Stimulated activated CD4-positive, alpha-beta T cell treated with anti-CD3 and anti-CD28 coated beads, Interleukin-1b, Interleukin-23, amount 100 ng/mL, for 4 hours (primary cell): Measurements from ENCODE around the gene C19orf38.
"Not testable (repeated sequence)": the region's sequence is repeated elsewhere in the genome, so short reads cannot be mapped to it uniquely, and the experiment has no call there.

ENCODE experiments used
- DNase-seq, 2 donors: peaks; one replicate each; pipeline ENCODE4 v3.0.0-alpha.2; 2020; ENCODE audit warnings: low read depth in 2 of 2

Gene C19orf38

DNA sequence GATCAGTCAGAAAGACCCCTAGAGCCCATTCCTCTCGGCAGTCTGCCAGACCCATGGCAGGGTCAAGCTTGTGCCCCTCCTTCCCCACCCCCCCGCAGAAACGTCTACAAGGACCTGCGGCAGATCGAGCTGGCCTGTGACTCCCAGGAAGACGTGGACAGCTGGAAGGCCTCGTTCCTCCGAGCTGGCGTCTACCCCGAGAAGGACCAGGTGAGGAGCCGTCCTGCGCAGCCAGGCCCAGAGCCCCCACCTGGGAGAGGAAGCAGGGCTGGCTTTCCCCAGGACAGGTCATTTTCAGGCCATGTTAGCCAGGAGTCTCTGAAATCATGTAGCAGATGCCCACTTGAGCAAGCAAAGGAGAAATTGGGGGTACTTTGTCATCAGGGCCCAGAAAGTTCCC lies 24.5 kb upstream of the C19orf38 start:
- DNase-seq = no peak

DNA sequence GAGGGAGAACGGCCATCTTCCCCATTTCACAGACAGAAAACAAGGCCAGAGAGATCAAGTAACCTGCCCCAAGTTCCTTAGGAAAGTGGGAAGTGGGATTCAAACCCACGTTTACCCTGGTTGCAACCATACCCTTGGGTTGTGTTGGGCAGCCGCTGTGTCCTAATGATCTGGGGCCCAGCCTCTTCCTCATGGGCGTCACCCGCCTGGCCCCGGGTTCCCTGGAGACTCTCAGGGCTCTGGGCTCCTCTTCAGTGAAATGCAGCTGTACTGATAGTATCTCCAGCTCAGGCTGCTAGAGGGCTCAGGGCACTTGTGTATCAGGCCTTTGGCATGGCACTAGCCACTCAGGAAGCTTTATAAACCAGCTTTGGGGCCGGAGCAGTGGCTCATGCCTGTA lies 22.0 kb upstream of the C19orf38 start:
- DNase-seq = no peak

DNA sequence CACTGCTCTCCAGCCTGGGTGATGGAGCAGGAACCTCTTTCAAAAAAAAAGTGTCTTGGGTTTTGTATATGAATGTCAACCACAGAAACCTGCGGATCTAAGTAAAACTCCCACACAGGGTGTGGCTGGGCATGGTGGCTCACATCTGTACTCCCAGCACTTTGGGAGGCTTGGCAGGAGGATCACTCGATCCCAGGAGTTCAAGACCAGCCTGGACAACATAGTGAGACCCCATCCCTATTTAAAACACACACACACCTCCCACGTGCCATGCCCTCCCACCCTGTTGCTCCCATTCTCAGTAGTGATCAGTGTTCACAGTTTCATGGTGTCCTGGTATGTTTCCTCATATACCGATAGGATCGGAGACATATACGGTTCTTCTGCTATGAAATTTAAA lies 21.4 kb upstream of the C19orf38 start:
- no peak for DNase-seq

DNA sequence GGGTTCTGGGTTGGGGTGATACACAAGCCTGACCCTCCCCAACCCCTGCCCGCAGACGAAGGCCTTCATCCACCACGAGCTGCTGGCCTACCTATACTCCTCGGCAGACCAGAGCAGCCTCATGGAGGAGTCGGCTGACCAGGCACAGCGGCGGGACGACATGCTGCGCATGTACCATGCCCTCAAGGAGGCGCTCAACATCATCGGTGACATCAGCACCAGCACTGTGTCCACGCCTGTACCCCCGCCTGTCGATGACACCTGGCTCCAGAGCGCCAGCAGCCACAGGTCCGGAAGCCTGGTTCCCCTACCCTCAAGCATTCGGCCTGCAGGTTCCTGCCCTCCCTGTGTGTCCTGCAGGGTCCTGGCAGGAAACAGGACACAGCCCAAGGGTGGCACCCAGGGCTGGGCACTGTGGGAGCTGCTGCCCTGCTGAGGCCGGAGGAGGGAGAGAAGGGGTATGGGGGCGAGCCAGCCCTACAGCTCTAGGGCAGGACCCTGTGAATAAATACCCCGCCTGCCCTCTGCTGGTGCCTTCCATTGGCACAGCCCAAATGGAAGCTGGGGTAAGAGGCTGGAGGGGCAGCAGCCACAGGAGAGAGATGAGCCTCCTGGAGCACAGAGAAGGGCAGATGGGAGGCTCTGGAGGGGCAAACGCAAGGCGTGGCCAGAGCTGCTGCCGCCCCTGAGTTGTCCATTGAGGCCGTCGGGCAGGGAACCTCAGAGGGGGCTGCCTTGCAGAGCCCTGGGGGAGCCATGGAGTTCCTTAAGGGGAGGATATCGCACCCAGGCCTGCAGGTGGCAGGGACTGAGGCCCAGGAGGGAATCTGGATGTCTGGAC lies 19.0 kb upstream of the C19orf38 start:
- no peak for DNase-seq

DNA sequence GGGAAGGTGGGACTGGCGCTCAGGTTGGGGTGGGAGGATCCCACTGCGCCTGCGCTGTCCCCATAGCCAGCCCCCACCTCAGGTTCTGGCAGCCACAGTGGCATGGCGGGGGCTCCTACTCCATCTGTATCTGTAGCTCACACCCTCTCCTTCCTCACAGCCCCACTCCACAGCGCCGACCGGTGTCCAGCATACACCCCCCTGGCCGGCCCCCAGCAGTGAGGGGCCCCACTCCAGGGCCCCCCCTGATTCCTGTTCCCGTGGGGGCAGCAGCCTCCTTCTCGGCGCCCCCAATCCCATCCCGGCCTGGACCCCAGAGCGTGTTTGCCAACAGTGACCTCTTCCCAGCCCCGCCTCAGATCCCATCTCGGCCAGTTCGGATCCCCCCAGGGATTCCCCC lies 18.2 kb upstream of the C19orf38 start:
- DNase-seq = no peak

DNA sequence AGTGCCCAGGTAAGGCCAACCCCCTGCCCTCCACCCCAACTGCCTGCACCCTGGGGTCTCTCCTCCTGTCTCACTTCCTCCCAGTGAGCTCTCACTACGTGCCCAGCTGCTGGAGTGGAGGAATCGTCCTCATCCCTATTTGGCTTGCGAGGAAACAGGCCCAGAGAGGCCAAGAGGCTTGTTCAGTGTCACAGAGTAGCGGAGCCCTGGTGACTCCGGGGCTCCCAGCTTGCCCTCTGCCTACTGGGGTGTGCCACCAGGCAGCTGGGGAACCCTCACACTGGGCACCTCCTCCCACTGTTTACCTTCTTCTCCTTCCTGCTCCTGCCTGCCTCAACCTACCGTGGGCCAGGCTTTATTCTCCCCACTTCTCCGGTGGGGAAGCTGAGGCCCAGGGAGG lies 17.8 kb upstream of the C19orf38 start:
- no peak for DNase-seq

DNA sequence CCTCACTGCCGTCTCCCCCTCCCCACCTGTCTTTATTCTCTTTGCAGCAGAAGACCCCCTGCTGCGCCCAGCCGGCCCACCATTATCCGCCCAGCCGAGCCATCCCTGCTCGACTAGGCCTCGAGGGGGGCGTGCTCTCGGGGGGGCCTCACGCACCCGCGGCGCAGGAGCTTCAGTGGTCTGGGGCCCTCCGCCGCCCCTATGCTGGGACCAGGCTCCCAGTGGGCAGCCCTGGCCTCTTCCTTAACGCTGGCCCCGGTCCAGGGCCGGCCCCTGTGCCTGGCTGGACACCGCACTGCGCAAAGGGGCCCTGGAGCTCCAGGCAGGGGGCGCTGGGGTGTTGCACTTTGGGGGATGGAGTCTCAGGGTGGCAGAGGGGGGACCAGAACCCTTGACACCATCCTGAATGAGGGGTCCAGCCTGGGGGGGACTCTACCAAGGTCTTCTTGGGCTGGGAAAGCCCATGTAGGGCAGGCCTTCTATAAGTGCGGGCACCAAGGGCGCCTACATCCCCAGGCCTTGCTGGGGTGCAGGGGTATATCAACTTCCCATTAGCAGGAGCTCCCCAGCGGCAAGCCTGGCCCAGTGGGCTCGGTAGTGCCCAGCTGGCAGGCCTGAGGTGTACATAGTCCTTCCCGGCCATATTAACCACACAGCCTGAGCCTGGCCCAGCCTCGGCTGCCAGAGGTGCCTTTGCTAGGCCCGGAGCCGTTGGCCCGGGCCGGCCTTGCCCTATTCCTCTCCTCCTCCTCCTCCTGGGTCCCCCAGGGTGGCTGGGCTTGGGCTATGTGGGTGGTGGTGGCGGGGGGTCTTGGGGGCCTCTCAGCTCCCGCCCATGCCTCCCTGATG lies 17.1 kb upstream of the C19orf38 start:
- DNase-seq = no peak

DNA sequence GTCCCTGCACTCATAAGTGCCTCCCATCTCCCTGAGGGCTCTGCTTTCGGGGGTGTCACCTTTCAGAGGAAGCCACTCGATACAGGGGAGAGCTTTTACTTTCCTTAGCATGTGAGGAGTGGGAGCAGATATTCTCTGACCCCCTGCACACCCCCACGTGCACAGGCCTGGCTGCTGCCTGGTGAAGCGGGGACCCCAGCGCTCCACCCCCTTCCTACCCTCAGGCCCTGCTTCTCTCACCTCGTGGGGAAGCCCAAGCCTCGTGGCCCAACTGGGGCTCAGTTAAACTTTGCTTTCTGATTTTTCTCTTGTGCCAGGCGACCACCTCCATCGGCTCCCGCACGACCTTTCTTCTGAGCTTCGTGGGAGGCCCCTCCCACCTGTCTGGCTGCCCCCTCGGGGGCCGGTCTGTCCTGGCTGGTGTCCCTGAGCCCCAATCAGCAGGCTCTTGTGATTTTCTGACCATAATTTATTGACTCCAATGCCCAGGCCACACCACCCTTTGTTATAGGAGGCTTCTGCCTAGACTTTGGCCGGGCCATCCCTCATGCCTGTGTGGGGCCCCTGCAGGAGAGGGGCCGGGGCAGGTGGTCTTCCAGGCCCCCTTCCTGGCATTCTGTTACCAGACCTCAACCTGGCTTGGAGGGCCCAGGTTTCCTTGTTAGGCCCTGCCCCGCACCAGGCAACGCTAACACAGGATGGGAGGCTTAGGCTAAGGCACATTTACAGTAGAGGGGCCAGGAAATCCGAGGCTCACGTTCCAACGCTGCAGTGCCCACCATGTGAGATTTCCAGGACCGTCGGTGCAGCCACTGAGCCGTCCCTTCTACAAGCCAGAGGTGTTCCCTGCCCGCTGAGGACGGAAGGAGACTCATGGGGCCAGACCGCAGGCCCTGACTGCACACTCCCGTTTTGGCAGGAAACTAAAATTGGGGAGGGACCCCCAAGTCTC lies 16.0 kb upstream of the C19orf38 start:
- no peak for DNase-seq

DNA sequence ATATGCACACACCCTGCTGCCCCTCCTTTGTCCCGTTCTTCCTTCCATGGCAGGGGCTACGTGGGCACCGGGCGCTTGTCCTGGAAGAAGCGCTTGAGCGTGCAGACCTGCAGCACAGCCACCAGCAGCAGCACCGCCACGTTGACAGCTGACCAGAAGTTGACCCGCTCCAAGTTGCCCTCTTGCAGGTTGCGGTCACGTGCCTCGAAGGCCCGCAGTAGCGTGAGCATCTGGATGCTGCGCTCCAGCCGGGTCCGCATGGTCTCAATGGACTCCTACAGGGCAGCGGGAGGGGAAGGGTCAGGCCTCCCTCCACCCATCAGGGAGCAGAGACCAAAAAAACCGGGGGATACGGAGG lies 15.3 kb upstream of the C19orf38 start:
- no peak for DNase-seq

DNA sequence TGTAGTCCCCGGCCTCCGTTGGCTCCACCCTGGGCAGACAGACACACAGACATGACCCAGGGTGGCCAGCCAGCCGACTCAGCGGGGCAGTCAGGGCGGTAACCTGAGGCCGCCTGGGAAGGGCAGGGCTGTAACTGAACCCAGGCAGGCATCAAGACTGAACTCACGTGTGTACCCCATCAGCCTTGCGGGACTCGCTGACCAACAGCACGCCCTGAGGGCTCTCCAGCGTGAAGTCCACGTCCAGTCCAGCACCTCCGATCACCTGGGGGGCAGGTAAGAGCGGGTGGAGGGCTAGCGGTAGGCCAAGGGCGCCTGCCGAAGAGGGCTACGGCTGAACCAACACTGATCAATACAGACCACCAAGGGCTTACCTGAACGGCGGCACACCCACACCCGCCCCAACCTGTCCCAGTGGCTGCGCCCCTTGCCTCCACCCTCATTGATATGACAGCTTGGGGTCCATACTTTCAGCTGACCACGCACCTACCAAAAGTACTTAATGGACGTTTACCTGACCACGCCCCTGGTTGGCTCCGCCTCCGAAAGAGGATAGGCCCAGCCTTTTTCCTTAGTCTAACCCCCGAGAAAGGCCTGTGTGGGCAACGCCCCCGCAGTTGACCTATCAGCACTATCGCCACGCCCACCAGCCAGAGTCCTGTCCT lies 13.0 kb upstream of the C19orf38 start:
- DNase-seq = no peak

DNA sequence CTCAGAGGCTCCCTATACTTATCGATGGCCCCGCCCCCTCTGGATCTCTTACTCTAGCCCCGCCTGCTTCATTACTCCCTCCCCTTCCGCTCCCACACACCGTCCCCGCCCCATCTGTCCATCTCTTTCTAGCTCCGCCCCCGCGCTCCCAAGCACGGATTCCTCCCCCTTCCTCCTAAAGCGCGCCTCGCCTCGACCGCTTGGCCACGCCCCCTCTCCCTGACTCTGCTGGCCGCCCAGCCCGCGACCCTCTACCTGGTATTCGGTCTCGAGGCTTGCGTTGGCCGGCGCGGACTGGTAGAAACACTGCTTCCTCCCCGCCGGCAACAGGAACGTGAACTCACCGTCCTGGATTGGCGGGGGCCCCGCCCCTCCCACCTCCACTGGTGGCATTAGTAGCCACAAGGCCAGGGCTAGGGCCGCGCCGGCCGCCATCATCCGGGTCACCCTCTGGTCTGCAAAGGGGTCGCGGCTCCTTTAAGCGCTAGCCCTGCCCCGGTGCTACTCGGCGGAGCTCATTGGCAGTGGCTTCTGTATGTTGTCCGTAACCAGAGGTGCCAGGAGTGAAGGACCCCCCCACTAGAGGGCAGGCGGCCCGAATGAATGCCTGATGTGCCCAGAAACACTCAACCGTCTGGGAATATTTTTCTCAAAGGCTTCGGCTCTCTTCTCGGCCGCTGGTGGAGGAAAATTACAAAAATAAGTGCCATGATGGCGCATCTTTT lies 12.3 kb upstream of the C19orf38 start, which contains the start of gene TMED1:
Gene TMED1 (minus strand): TSS at position 459 of the 725 bp plus-strand sequence. CDS start 21 bp downstream, at position 438.
- peak; percentile 90 for DNase-seq

DNA sequence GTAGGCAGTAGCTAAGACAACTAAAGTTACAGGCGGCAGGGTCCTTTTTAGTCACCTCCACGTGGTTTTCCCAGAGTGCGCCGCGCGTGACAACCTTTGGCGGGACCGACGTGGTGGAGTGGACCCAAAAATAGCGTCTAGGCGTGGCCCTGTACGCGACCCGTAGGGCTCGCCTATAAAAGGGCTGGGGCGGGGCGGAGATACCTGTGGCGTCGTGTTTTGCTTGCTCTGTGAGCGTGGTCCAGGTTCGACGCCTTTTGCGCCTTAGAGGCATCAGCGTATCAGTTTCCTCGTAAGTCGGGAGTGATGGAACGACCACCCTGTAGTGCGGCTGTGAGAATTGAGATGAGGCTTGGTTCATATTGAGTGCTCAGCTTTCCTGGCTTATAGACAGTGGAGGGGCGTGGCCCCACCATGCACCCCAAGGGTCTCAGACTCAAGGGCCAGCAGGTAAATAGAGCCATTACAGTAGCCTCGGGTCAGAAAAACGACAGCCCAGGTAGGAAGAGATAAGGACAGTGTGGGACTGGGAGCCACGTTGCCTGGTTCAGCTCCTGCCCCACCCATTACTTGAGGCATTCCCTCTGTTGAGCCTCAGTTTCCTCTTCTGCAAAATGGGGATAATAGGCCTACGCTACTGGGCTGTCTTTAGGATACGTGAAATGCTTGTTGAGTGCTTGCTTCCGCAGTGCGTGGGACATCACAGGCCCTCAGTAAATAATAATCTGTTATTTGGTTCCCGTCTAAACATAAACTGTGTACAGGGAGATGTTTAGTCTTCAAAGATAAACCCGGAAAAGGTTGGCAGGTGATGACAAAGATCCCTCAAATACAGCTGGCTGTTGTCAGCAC lies 11.5 kb upstream of the C19orf38 start:
- DNase-seq = peak; percentile 68 to 71

DNA sequence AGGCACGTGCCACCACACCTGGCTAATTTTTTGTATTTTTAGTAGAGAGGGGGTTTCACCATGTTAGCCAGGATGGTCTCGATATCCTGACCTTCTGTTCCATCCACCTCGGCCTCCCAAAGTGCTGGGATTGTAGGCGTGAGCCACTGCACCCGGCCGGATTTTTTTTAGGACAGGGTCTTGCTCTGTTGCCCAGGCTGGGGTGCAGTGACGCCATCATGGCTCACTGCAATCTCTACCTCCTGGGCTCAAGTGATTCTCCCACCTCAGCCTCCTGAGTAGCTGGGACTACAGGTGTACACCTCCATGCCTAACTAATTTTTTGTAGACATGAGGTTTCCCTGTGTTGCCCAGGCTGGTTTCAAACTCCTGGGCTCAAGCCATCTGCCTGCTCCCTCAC lies 10.6 kb upstream of the C19orf38 start:
- not testable (repeated sequence) for DNase-seq

DNA sequence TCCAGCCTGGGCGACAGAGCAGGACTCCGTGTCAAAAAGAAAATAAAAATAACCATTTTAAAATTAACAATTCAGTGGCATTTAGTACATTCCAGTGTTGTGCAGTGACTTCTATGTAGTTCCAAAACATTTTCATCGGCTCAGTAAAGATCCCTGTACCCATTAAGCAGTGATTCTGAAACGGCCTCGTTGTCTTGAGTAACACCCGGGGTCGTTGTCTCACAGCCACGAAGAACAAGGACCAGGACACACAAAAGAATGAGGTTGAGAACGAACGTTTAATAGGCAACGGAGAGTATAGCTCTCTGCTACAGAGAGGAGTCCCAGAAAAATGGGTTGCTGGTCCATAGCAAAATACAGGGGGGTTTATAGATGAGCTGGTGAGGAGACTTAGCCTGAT lies 9.8 kb upstream of the C19orf38 start:
- DNase-seq = no peak

DNA sequence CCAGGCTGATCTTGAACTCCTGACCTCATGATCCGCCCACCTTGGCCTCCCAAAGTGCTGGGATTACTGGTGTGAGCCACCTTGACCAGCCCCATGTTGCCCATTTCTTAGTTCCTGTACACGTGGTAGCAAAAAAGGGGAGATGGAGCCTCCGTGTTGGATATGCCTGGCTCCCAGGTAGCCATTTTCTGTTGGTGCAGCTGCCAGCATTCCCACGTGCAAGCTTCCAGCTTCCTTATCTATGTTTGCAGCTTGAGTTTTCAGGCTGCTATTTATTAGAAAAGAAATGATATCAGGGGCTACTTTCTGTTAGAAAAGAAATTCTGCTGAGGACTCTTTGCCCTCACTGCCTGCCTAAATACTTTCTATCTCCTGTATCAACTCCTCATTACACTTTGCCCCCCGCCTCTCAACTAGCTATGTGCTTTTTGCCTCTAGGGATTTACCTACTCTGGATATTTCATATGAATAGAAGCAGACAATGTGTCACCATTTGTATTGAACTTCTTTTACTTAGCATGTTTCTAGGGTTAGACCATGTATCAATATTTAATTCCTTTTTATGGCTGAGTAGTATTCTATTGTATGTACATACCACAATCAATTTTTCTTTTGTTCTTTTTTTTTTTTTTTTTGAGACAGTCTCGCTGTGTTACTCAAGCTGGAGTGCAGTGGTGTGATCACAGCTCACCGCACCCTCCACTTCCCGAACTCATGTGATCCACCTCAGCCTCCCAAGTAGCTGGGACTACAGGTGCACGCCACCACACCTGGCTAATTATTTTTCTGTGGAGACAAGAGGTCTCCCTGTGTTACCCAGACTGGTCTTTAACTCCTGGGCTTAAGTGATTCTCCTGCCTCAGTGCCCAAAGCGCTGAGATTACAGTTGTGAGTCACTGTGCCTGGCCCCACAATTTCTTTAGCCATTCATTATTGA lies 8.8 kb upstream of the C19orf38 start:
- no peak for DNase-seq

DNA sequence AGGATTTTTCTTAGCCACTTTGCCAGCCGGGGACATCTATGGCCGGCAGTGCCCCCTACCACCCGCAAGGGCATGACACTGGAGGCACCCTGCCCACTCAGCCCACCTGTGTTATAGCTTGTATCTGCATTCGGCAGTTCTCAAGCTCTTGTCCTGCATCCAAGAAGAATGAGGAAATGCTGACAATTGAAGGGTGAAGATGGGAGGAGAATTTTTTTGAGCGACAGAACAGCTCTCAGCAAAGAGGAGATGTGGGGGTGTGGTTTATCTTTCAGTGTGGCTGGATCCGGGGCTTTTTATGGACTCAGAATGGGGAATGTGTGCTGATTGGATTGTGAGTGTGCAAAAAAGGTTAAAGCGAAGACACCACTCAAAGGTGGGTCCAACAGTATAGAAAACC lies 5.4 kb upstream of the C19orf38 start:
- no peak for DNase-seq

DNA sequence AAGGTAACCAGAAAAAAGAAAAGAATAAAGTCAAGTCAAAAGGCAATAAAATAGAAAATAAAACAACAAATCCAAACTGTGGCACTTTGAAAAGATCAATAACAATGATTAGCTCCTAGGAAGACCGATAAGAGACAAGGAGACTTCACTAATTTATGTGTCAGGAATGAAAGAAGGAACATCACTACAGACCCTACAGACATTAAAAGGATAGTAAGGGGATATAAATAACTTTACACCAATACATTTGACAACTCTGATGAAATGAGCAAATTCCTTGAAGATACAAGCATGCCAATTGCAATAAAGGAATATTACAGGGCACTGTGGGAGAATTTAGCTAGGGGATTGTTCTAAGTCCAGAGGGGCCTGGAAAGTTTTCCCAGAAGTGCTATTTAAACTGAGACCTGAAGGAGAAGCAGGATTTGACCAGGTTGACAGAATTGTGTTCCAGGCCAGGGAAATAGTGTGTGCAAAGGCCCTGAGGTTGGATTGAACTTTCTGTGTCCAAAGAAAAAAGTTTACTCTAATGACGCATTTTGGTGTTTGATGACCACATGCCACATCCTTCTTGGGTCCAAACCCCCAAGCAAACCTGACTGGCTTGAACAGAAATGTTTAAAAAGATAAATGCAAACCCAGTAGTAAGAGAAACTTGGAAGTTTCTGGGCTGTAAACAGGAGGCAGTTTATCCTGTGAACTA lies 1.6 kb upstream of the C19orf38 start:
- no peak for DNase-seq

DNA sequence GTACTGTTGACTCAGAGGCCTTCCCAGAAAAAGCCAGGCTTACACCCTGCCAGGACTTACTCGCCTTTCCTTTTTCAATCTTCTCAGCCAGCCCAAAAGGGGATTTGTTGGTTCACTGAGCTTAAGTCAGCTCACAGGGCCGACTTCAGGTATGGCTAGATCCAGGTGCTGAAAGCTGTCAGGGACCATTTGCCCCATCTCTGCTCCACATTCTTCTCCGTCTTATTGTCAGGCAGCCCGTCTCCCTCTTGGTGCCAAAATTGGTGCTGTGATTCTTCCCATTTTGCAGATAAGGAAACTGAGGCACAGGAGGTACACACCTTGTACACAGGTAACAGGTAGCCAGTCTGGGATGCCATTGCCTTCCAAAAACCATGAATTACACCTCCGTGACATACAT lies 2.4 kb downstream of the C19orf38 start:
- DNase-seq = no peak
